ENCODE measurements around the gene RAB17. TPM values are rescaled to one million over a fixed set of nuclear protein-coding genes. Genes with fewer than 3 reads are reported as not detected.

Gene RAB17
- total and polyA plus RNA-seq, 5 experiments from 2014 or later: not detected

DNA sequence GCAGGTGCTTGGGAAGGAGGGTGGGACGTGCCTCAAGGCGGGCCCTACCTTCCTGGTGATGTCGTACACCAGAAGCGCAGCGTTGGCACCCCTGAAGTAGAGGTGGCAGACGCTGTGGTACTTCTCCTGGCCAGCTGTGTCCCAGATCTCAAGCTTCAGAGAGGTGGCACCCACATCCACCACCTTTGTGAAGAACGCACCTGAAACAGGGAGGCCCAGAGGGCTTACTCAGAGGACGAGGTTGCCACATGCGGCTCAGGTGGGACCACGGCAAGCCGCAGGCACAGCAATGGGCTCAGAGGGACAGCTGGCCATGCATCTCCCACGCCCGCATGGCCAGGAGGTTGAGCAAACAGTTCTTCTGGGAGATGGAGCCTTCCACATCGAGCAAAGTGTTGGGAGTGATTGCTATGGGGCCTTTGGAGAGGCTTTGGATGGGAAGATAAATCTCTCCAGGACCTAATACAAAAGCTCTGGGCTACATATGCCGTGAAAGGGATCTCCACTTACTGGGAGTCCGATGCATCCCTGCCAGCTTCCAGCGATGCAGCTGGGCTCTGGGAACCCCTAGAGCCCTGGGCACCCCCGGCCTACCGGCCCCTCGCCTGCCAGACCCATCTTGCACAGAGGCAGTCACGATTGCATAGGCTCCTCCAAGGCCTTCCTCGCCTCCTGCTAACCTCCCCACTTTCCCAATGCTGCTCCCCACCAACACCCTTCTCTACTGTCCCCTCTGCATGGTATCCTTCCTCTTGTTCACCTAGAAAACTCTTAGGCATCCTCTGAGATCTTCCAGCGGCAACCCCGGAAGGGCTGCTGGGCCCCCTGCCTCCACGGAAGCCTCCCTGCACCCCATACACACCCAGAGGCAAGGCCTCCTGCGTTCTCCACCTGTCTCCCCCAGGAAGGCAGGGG, 12.3 kb downstream of the RAB17 start:
- no peak for DNase-seq
- no peak for ATAC-seq
- no peak overlapping the region for H3K4me3 Mint-ChIP-seq
- POLR2A ChIA-PET: no interaction called here
- peaks cover 0 to 4% (median 0%) of the 10 kb centered on the region in 5 donors for H3K27me3 Mint-ChIP-seq
- H3K9me3 Mint-ChIP-seq: no peaks in the 10 kb centered on the region
- H3K36me3 Mint-ChIP-seq: no peaks in the 10 kb centered on the region
- H3K27ac Mint-ChIP-seq: peak overlapping the region in 1 of 10 donors; percentile 60
- peaks cover 0 to 7% (median 5%) of the 10 kb centered on the region in 4 donors for H3K4me1 Mint-ChIP-seq

DNA sequence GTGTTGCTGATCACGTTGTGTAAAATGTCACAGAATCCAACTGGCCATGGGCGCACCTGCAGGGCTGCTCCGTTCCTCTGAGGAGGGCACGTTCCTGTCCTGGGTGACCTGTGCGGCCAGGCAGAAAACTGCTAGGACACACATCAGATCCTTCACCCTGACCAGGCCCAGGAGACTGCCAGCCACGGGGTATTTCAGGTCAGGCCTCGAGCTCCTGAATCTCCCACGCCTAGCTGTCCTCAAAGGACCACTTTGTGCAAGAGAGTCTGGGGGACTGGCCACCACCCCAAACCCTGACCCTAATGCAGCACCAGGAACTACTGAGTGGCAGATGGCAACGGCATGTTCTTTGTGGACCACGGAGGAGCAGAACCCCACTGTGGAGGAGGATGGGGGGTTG, 13.1 kb downstream of the RAB17 start:
- H3K9me3 Mint-ChIP-seq: no peaks in the 10 kb centered on the region
- H3K4me1 Mint-ChIP-seq: peaks cover 0 to 7% (median 5%) of the 10 kb centered on the region in 4 donors
- POLR2A ChIA-PET: no interaction called here
- peak overlapping the region in 2 of 10 donors; percentile 57 to 86 for H3K27ac Mint-ChIP-seq
- no peaks in the 10 kb centered on the region for H3K36me3 Mint-ChIP-seq
- ATAC-seq (no peak), DNase-seq (no peak)
- no peak overlapping the region for H3K4me3 Mint-ChIP-seq
- H3K27me3 Mint-ChIP-seq: peaks cover 0 to 4% (median 0%) of the 10 kb centered on the region in 5 donors

DNA sequence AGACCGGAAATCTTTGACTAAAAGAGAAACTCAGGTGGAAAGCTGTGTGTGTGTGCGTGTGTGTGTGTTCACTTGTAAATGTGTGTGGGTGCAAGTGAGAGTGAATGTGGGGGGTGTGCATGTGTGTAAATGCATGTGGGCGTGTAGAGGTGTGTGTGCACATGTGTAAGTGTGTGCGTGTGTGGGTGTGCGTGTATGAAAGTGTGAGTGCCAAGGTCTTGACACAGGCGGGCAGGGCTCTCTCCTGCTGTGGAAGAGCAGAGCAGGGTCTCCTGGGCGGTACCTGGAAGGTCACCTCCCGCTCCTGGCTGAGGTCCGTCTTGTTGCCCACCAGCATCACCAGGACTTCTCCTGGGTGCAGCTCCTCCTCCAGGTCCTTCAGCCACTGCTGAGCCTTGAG, 13.6 kb downstream of the RAB17 start:
- POLR2A ChIA-PET: no interaction called here
- no peak for ATAC-seq
- Mint-ChIP-seq H3K36me3 (no peaks in the 10 kb centered on the region), H3K9me3 (no peaks in the 10 kb centered on the region), H3K27me3 (peaks cover 0 to 4% (median 0%) of the 10 kb centered on the region in 5 donors), H3K4me3 (no peak overlapping the region), H3K4me1 (peaks cover 1 to 10% (median 7%) of the 10 kb centered on the region in 4 donors), H3K27ac (peak overlapping the region in 3 of 10 donors; percentile 57 to 86 (median 68))
- no peak for DNase-seq

DNA sequence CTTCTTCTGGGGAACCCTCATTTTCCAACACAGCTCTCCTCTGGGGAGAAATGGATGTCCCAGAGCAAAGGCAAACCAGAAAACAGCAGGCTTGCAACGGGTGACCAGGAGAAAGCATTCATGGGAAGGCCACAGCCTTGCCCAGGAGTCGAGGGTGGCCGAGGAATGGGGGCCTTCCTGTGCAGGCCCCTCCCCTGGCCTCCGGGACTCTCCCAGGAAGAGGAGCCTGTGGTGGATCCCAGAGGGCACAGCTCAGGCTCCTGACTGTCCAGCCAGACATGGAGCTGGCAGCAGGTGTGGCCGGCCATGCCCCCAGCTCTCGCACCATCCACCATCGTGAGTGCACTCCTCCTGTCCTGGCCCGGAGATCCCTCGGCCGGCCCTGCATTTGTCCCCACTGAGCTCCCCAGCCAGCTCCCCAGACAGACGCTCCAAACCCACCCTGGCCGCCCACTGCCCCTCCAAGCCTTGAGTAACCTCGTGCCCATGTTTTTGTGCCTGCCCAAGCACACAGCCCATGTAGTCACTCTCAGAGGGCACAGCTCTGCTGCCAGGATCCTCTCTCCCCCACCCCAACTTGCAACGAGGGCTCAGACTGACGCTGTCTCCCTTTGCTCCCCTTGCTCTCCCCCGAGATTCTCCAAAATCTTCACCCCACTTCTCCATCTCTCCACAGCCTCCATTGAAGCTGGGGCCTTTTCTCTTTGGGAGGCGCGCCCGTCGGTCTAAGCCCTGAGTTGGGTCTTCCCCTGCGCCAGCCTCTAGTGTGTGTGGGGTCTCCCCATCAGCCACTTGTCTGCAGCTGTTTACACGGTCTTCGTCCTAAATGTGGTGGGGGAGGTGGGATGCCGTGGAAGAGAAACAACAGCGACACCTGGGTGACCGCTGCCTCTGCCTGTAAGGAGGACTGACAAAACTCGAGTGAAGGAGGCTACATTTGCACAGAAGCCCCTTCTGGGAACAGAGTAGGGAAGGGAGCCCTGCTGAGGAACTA, 14.4 kb downstream of the RAB17 start:
- Mint-ChIP-seq H3K9me3 (no peaks in the 10 kb centered on the region), H3K4me1 (peaks cover 3 to 8% (median 4%) of the 10 kb centered on the region in 4 donors)
- ATAC-seq: no peak

DNA sequence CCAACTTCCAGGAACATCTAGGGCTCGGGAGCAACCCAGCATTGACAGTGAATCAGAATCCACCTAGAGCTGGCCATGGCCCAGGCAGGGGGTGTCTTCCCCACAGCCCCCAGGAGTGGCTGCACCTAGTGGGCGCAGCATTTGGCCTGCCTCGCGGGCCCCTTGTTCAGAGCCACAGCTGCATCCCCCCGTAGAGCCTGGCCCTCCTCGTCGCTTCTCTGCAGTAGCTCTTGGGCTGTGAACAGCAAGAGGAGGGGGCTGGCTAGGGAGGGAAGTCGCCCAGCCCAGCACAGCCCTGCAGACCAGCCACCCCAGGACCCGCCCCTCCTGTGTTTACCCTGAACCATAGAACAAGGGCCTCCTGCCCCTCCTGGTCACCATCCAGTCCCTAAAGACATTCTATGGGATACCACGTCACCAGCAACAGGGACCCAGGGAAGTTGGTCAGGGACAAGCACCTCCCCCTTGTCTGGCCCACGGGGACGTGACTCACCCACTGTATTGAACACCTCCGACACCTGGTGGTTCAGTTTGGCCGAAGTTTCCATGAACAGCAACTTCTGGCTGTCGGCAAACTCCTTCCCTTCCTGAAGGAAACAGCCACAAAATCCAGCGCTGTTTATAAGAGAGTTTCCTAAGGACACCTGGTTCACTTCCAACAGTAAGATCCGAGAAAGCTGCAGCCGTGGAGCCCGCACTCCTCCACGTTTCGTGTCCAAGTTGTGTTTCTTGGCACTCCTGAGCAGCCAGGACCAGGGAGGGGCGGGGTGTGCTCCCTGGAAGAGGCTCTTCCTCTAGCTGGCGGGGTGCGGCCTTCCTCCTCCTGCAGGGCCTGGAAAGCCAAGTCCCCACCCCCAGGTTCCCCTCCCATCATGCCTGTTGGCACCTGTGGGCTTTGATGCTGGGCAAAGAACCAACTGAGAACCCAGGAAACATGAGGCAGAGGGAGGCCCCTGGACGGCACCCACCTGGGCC, 15.4 kb downstream of the RAB17 start:
- peak overlapping the region in 2 of 10 donors; percentile 28 to 53 for H3K27ac Mint-ChIP-seq
- no peak overlapping the region for H3K4me3 Mint-ChIP-seq
- no peaks in the 10 kb centered on the region for H3K36me3 Mint-ChIP-seq
- H3K27me3 Mint-ChIP-seq: peaks cover 0 to 8% (median 0%) of the 10 kb centered on the region in 5 donors
- H3K9me3 Mint-ChIP-seq: no peaks in the 10 kb centered on the region
- DNase-seq: no peak
- H3K4me1 Mint-ChIP-seq: peaks cover 3 to 6% (median 4%) of the 10 kb centered on the region in 4 donors
- no peak for ATAC-seq
- POLR2A ChIA-PET: no interaction called here

More for the DNA sequence above, 14.4 kb downstream of the RAB17 start:
- POLR2A ChIA-PET: interaction anchor here (0.6 kb wide), 1 partner anchor 155 kb away, joined by 3 read pairs; no protein-coding TSS in a partner anchor
- Mint-ChIP-seq H3K36me3 (no peaks in the 10 kb centered on the region), H3K4me3 (no peak overlapping the region), H3K27ac (peak overlapping the region in 4 of 10 donors; percentile 37 to 86 (median 56)), H3K27me3 (peaks cover 0 to 8% (median 0%) of the 10 kb centered on the region in 5 donors)
- DNase-seq: no peak

DNA sequence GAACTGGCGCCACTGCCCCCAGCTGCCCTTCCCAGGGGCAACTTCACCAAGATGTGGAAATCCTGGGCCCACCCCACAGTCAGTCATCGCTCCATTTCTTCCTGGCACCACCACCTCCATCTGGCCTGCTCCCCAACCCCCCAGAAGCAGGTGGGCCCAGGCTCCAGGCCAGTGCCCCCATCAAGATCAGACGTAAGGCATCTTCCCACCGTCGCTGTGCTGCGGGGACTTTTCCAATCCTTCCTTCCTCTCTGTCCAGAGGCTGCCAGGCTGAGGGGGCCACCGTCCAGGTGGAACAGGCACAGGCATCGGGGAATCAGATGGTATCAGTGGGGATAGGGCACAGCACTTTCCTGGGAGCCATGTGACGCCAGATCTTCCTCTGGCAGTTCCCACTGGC, 16.1 kb downstream of the RAB17 start:
- H3K36me3 Mint-ChIP-seq: no peaks in the 10 kb centered on the region
- POLR2A ChIA-PET: no interaction called here
- no peak overlapping the region for H3K4me3 Mint-ChIP-seq
- peak overlapping the region in 2 of 10 donors; percentile 28 to 53 for H3K27ac Mint-ChIP-seq
- ATAC-seq (no peak), DNase-seq (no peak)
- no peaks in the 10 kb centered on the region for H3K9me3 Mint-ChIP-seq
- peaks cover 0 to 8% (median 0%) of the 10 kb centered on the region in 5 donors for H3K27me3 Mint-ChIP-seq
- H3K4me1 Mint-ChIP-seq: peaks cover 3 to 6% (median 4%) of the 10 kb centered on the region in 4 donors

DNA sequence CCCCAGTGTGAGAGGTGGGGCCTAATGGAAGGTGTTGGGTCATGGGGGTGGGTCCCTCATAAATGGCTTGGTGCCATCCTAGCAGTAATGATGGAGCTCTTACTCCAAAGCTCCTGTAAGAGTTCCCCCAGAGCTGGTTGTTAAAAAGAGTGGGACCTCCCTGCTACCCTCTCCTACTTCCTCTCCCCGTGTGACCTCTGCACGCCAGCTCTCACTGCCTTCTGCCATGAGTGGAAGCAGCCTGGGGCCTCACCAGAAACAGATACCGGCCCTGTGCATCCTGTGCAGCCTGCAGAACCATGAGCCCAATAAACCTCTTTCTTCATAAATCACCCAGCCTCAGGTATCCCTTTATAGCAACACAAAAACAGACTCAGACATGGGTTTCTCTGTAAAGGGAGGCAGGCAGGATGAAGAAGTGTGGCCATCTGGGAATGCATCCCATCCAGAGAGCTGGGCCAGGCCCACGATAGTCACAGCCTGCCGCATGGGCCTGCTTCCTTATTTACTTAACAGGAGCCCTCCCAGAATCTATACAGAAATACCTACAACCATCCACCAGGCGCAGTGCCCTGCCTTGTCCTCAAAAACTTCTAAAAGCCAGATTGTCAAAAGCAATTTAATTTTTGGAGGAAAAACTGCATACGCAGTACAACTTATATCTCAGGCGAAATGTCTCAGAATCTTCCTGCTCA, 16.7 kb downstream of the RAB17 start:
- Mint-ChIP-seq H3K36me3 (no peaks in the 10 kb centered on the region), H3K4me1 (peaks cover 3 to 6% (median 4%) of the 10 kb centered on the region in 4 donors), H3K9me3 (no peaks in the 10 kb centered on the region), H3K4me3 (no peak overlapping the region), H3K27me3 (peaks cover 0 to 8% (median 0%) of the 10 kb centered on the region in 5 donors), H3K27ac (peak overlapping the region in 5 of 10 donors; percentile 2 to 68 (median 45))
- DNase-seq (no peak), ATAC-seq (no peak)
- POLR2A ChIA-PET: no interaction called here

DNA sequence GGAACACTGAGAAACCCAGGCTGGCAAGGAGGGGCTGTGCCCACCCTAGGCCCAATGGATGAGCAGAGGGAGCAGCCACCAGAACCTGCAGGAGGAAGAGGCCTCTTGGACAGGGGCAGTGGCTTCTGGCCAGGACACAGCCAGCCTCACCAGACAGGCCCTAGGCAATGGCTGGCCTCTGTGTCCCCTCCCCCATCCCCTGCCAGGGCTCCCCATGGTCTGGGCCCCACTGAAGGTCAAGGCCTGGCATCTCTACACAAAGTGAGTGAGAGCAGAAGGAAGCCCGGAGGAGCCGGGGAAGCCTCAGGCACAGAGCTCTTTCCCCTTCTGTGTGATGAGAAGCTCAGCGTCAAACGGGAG, 17.8 kb downstream of the RAB17 start:
- no peaks in the 10 kb centered on the region for H3K36me3 Mint-ChIP-seq
- POLR2A ChIA-PET: no interaction called here
- no peaks in the 10 kb centered on the region for H3K9me3 Mint-ChIP-seq
- DNase-seq (no peak), ATAC-seq (no peak)
- no peak overlapping the region for H3K4me3 Mint-ChIP-seq
- peaks cover 0 to 8% (median 0%) of the 10 kb centered on the region in 5 donors for H3K27me3 Mint-ChIP-seq
- H3K27ac Mint-ChIP-seq: no peak overlapping the region
- peaks cover 3 to 6% (median 4%) of the 10 kb centered on the region in 4 donors for H3K4me1 Mint-ChIP-seq

DNA sequence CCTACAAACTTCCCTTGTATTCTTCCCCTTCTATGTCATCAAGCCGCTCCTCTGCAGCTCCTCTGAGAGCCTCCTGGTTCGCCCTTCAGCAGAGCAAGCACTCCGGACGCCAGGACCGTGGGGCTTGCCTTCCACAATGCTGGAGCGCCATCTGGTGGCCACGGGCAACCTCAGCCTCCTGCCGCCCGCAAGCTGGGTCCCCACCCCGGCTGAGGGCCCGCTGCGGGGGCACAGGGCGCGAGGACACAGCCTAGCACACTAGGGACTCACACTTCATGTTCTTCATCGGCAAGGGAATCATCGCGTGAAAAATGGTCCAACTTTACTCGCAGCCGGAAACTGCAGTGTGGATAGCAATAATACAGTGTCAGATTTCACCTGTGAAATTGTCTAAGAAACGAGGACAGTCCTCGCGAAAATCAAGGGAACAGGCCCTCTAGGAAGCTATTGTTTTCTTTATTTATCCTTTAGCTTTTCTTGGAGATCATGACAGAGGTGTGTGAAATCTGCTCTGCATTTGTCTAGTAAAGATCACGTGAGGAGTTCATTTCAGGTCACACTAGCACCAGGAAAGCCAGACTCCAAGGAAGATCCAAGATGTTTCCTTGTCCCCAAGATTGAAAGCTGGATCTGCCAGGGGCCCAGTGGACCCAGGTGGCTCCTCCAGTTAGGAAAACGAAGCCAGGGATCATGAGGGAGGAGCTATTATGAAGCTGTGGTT, 18.4 kb downstream of the RAB17 start:
- H3K4me3 Mint-ChIP-seq: no peak overlapping the region
- peaks cover 0 to 9% (median 0%) of the 10 kb centered on the region in 5 donors for H3K27me3 Mint-ChIP-seq
- POLR2A ChIA-PET: interaction anchor here (1.1 kb wide), 1 partner anchor 97 kb away, joined by 4 read pairs; no protein-coding TSS in a partner anchor
- H3K27ac Mint-ChIP-seq: peak overlapping the region in 4 of 10 donors; percentile 17 to 61 (median 36)
- DNase-seq: peak; percentile 70 to 92 (median 82)
- no peaks in the 10 kb centered on the region for H3K9me3 Mint-ChIP-seq
- peaks cover 3 to 6% (median 4%) of the 10 kb centered on the region in 4 donors for H3K4me1 Mint-ChIP-seq
- no peaks in the 10 kb centered on the region for H3K36me3 Mint-ChIP-seq
- ATAC-seq: peak; percentile 98 to 100

DNA sequence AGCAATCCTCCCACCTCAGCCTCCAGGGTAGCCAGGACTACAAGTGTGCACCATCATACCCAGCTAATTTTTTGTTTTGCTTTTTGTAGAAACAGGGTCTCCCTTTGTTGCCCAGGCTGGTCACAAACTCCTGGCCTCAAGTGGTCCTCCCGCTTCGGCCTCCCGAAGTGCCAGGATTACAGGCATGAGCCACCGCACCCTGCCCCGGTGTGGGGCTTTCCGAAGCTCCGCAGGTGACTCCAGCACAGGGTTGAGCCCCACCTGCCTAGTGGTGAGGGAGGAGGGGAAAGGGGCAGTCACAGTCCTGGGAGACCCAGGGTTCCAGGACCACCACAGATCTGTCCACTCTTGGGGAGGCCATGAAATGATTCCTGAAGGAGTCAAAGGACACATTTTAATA, 19.0 kb downstream of the RAB17 start:
- DNase-seq: no peak
- Mint-ChIP-seq H3K27ac (peak overlapping the region in 2 of 10 donors; percentile 17 to 61), H3K9me3 (no peaks in the 10 kb centered on the region), H3K36me3 (no peaks in the 10 kb centered on the region), H3K4me1 (peaks cover 3 to 6% (median 4%) of the 10 kb centered on the region in 4 donors), H3K27me3 (peaks cover 0 to 9% (median 0%) of the 10 kb centered on the region in 5 donors), H3K4me3 (no peak overlapping the region)
- ATAC-seq: peak in 1 of 2 donors; percentile 5
- POLR2A ChIA-PET: interaction anchor here (1.1 kb wide), 1 partner anchor 96 kb away, joined by 4 read pairs; no protein-coding TSS in a partner anchor

Data from naive thymus-derived CD8-positive, alpha-beta T cell (primary cell).